ENCODE data around the gene PRR5. TPM values are rescaled to one million over a fixed set of nuclear protein-coding genes. Genes with fewer than 3 reads are reported as not detected.

PRR5 gene
- total and polyA plus RNA-seq, 5 donors from 2014 or later, result 29.2 to 44.4 (median 33.3) TPM

DNA sequence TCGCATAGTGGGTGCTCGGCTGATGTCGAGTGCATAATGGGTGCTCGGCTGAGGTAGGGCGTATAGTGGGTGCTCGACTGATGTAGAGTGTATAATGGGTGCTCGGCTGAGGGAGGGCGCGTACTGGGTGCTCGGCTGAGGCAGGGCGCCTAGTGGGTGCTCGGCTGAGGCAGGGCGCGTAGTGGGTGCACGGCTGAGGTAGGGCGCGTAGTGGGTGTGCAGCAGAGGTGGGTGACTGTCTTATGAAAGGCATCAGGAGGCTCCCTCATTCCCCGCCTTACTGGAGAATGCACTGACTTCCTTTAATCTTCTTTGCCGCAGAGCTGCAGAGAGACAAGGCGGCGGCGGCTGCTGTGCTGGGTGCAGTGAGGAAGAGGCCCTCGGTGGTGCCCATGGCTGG is 84.1 kb downstream of the PRR5 start:
- no peak overlapping the region for H3K27ac Mint-ChIP-seq
- H3K4me3 ChIP-seq (ENCODE audit: low read depth, low read length), result no peak overlapping the region
- peaks cover 0 to 1% (median 0%) of the 10 kb centered on the region in 7 donors for H3K9me3 Mint-ChIP-seq
- no peaks in the 10 kb centered on the region for H3K36me3 ChIP-seq (ENCODE audit: control insufficient read depth, insufficient read depth, low read length)
- peaks cover 7% of the 10 kb centered on the region for H3K27me3 Mint-ChIP-seq
- no peaks in the 10 kb centered on the region for H3K36me3 Mint-ChIP-seq
- no peak overlapping the region for H3K27ac ChIP-seq (ENCODE audit: insufficient read depth, low read length, poor library complexity, severe bottlenecking)
- ATAC-seq (ENCODE audit: low read depth in 2 of 2) (no peak), DNase-seq (no peak)
- H3K4me3 Mint-ChIP-seq, result no peak overlapping the region
- H3K9me3 ChIP-seq (ENCODE audit: control insufficient read depth in 2 of 2, low read length in 2 of 2), result no peaks in the 10 kb centered on the region
- H3K27me3 ChIP-seq (ENCODE audit: control insufficient read depth, insufficient read depth, low read length), result no peaks in the 10 kb centered on the region
- no peaks in the 10 kb centered on the region for H3K4me1 Mint-ChIP-seq
- no peaks in the 10 kb centered on the region for H3K4me1 ChIP-seq (ENCODE audit: control insufficient read depth, insufficient read depth, low read length, poor library complexity, severe bottlenecking)

GRCh38 chr22:44786610-44787009 is 84.6 kb downstream of the PRR5 start:
- no peaks in the 10 kb centered on the region for H3K9me3 ChIP-seq (ENCODE audit: control insufficient read depth in 2 of 2, low read length in 2 of 2)
- H3K4me1 ChIP-seq (ENCODE audit: control insufficient read depth, insufficient read depth, low read length, poor library complexity, severe bottlenecking), result no peaks in the 10 kb centered on the region
- Mint-ChIP-seq H3K4me1 (no peaks in the 10 kb centered on the region), H3K36me3 (no peaks in the 10 kb centered on the region), H3K27me3 (peaks cover 7% of the 10 kb centered on the region), H3K4me3 (no peak overlapping the region), H3K27ac (no peak overlapping the region), H3K9me3 (peaks cover 0 to 1% (median 0%) of the 10 kb centered on the region in 7 donors)
- no peak for ATAC-seq (ENCODE audit: low read depth in 2 of 2)
- DNase-seq, result no peak
- no peaks in the 10 kb centered on the region for H3K36me3 ChIP-seq (ENCODE audit: control insufficient read depth, insufficient read depth, low read length)
- no peak overlapping the region for H3K27ac ChIP-seq (ENCODE audit: insufficient read depth, low read length, poor library complexity, severe bottlenecking)
- no peaks in the 10 kb centered on the region for H3K27me3 ChIP-seq (ENCODE audit: control insufficient read depth, insufficient read depth, low read length)
- H3K4me3 ChIP-seq (ENCODE audit: low read depth, low read length), result no peak overlapping the region

Other genes with a start within 250 kb of the PRR5 start
- 8.8 TPM for gene RTL6, start 204.0 kb upstream of the PRR5 start, total RNA-seq
- 1 to 10 TPM; 2.1 to 4.9 (median 3.6) TPM for gene RTL6, start 204.0 kb upstream of the PRR5 start, polyA plus RNA-seq
- 2.6 TPM for gene ARHGAP8, start 50.4 kb downstream of the PRR5 start, total RNA-seq
- gene ARHGAP8, start 50.4 kb downstream of the PRR5 start, polyA plus RNA-seq, result under 1 TPM in 3 of 4 donors, not detected in 1; 0.18 to 0.59 (median 0.42) TPM

Measured in CD4-positive, CD25-positive, alpha-beta regulatory T cell (primary cell).